Stimulated activated CD4-positive, alpha-beta T cell treated with anti-CD3 and anti-CD28 coated beads, Interleukin-4, amount 100 ng/mL, for 48 hours (primary cell): ENCODE measurements around the gene CHST5.

Experiments
- DNase-seq, 2 donors: peaks; one replicate each; pipeline ENCODE4 v3.0.0-alpha.2; 2020; ENCODE audit warnings: low read depth in 2 of 2

Gene CHST5

DNA sequence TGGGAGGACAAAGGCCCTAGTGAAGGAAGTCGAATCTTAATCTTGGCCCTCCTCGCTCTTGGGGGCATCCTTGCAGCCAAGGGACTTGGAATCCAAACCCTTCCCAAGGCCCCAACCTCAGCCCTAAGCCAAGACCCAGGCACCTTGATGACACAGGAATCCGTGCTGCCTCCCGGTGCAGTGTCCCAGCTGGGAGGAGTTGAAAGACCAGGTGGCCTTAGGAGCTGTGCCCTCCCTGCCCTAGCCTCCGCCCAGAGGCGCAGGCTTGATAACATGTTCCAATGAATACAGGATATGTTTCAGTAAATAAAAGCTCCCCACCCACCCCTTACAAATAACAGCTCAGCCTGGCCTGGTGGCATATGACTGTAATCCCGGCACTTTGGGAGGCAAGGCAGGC is at the start of gene CHST5:
Gene CHST5 (minus strand): TSS at position 208 of the 400 bp plus-strand sequence. CDS start 5,724 bp downstream, outside the sequence.
- no peak for DNase-seq

DNA sequence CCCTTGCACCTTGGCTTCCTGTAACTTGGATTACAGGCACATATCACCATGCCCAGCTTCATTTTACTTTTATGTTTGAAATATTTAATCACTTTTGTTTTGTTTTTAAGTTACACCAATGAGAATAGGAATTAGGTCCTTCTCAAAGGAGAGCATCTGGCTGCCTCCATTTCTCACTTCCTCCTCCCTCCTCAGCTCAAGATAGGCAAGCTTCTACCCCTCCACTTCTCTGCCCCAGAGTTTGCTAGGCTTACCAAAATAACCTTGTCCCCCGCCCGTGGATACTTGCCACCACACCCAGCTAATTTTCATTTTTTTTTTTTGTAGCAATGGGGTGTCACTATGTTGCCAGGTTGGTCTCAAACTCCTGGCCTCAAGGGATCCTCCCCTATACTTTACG is 48.2 kb upstream of the CHST5 start:
- no peak for DNase-seq

DNA sequence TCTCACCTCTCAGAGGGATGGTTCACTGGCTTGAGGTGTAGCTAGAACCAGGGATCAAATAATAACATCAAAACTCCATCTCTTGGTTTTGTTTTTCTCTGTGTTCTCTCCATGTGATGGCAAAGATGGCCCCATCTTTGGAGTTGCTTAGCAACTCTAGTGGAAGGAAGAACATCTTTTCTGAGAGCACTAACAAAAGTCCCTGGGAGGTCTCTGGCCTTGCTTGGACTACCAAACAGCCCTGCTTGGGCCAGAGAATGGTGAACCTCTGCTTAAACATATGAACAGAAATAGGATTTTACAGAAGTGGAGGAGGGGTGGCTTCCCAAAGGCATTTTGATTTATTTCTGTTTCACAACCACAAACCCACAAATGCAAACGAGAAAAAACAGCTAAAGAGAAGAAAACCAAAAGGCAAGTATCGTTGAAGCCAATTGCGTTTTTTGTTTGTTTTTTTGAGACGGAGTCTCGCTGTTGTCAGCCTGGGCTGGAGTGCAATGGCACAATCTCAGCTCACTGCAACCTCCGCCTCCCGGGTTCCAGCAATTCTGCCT is 43.5 kb upstream of the CHST5 start:
- DNase-seq, result no peak

DNA sequence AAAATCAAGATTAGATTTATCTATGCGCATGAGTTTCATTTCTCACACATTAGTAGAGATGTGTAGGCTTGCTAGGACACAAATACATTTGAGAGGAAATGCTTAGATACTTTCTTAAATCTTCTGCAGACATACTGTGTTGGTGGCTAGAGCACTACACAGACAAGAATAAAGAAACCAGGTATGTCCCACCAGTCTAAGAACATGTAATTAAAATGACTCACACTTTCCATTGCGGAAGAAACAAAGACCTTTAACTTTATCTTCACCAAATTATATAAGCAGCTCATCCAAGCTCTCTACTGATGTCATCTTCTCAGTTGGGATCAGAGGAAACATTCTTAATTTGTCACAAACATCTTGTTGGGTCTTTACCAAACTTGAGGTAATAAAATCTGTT is 42.8 kb upstream of the CHST5 start:
- DNase-seq, result no peak

DNA sequence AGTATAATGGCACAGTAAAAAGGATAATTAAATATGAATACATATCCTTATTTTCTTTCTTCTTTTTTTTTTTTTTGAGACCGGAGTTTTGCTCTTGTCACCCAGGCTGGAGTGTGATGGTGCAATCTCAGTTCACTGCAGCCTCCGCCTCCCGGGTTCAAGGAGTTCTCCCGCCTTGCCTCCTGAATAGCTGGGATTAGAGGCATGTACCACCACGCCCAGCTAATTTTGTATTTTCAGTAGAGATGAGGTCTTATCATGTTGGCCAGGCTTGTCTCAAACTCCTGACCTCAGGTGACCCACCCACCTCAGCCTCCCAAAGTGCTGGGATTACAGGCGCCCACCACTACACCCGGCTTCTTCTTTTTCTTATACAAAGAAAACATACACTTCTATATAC is 42.3 kb upstream of the CHST5 start:
- DNase-seq, result no peak

DNA sequence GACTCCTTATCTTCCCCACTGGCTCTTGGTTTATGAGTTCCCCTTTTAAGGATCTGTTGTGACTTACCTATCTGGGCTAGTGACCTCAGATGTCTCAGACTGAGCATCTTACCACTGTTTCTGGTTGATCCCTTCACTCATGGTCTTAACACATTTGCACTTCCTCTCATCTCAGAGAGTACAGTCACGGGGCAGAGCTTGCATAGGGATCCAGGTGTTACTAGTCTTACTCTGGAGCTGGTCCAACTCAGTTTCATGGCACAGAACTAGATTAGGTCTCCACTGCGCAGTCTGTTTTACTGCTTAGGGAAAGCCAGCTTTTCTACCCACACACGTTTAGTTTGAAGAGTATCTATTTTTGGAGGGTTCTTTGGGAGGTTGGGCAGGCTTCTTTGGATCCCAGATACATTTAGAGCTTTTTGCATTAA is 40.5 kb upstream of the CHST5 start:
- DNase-seq, result no peak

DNA sequence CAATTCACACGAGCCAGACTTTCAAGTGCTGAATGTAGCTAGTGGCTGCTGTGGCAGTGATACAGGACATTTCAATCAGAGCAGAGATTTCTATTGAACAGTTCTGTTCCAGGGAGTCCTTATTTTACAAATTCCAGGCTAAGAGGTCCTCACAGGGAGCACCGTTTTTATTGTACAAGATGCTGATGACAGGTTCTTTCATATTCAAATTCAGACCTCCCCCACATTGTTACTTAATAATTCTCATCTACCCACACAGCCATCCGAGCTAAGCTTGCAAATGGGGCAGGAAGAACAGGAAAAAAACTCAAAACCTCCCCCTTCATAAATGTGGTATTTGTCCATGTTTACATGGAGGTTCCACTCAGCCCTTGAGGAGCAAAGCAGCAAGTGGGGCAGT is 40.0 kb upstream of the CHST5 start:
- no peak for DNase-seq

DNA sequence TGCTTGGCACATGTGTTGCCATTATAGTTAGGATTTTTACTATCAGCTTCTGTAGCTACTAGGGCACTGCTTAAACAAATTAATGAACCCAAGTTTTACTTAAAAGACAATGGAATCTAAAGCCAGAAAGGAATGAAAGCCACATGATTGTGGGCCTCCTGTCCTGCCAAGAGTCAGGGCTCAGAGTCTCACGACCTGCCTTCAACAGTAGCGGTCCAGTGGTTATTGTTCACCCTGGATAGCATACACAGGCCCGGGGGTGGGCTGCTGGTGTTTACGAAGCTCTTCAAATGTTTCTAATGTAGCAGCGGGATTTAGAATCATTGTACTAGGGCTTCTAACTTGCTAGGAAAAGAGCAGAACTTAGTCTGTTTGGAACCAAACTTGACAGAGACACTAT is 38.0 kb upstream of the CHST5 start:
- no peak for DNase-seq

DNA sequence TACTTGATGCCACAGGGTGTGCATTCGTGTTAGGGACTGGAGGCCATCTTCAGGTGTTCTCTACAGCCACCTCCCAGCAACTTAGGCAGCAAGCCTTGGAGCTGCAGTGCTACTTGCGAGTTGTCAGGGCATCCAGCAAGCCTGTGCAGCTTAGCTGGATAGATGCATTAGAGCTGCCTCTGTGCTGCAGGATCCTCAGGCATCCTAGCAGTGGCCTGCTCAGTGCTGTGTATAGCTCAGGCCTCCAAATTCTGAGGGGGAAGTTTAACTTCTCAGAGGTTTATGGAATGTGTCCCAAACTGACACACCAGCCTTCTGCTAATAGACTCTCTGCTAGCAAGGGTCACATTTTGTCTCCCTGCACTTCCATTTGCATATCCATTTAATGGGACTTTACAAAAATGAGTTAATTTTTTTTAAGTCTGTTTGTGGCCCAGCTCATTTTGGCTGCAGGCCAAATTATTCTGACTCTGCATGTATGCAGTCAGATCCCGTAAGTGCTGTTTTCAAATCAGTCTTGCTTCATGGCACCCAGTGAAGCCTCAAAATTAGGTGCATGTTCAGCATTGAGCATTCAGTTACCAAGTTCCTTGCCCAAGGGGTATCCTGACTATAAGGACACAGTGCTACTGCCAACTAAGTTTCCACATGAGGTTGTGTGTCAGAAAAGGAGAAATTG is 37.1 kb upstream of the CHST5 start:
- no peak for DNase-seq

DNA sequence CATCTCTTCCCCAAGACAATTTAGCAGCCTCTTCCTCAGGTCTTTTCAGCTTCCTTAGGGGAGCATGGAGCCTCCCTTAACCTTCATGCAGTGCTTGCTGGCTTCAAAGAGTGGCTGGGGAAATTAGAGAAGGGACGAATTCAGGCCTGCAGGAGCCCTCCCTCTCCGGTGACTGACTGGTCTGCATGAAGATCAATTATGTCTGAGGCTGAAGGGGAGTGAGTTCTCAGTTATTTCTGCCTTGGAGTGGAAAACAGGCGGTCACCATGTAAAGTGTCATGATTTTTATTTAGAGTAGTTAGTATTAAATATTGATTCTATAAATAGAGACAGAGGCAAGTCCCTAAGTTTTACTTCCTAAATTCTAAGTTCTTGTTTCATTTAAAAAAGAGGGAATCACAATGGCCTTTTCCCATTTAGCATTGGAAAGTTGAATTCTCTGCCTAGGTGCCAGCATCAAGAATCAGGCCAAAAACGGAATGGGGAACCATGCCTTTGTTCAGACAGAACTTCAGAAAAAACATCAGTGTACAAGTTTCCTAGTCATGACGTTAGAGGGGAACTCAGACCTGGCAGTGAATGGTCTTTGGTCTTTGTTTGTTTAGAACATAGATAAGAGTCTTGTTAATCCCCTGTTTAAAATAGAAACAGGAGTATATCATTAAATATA is 34.6 kb upstream of the CHST5 start:
- DNase-seq, result no peak

DNA sequence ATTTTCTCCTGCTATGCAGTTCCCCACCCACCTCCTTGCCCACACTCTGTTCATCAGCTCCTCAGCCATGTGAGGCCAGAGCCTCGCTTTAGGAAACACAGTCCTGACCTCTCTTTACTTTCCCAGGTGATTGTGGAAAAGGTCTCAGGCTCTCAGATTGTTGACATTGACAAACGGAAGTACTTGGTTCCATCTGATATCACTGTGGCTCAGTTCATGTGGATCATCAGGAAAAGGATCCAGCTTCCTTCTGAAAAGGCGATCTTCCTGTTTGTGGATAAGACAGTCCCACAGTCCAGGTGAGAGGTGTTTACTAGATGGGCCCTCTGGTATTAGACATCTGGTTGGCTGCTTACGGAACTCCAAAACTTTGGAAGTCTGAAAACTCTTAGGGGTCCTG is 32.0 kb upstream of the CHST5 start:
- no peak for DNase-seq

DNA sequence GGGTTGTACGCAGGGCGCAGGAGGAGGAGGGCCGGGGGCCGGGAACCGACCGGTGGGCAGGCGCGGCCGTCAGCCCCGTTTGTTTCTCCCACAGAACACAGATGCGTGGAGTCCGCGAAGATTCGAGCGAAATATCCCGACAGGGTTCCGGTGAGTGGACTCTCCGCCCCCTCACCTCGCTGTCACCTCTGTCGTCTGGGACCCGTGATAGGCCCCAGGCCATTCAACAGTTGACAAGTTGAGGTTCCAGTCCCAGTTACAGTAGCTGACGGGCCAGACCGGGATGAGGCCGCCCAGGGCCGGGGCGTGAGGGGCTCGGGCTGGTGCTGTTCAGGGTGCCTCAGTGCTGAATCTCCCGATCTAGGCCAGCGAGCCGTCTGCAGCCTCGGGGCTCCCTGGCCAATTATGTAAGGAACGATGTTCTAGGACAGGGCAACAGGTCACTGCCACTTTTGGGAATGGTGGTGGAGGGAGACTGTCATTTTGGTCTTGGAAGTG is 30.9 kb upstream of the CHST5 start:
- no peak for DNase-seq

DNA sequence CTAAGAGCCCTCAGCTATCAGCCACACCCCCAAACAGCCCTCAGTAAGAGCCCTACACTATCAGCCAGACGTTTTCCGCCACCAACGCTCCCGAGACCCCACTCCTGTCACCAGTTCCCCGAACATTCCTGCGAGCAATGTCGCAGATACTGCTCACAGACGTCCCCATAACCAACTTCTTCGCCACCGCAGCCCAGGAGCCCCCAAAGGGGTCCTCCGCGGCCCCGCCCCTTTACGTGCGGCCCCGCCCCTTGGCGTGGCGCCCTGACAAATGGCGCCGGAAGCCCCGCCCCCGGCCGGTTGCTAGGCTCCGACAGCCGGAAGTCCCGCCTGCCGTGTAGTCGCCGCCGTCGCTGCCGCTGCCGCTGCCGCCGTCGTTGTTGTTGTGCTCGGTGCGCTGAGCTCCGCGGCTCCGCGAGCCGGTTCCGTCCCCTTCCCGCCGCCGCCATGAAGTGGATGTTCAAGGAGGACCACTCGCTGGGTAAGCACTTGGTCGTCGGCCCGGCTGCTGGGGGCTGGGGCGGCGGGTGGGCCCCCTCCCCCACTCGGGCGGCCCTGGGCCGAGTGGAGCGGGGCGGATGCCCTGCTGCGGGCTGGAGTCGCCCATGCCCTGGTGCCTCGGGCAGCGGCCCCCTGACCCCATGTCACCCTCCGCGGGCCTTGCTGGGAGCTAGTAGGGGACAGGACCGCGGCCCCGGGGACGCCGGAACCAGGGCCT is 30.3 kb upstream of the CHST5 start, which contains the start of gene GABARAPL2:
Gene GABARAPL2 (plus strand): TSS at position 340 of the 718 bp plus-strand sequence. CDS start 108 bp downstream, at position 448.
- peak; percentile 84 to 88 for DNase-seq

DNA sequence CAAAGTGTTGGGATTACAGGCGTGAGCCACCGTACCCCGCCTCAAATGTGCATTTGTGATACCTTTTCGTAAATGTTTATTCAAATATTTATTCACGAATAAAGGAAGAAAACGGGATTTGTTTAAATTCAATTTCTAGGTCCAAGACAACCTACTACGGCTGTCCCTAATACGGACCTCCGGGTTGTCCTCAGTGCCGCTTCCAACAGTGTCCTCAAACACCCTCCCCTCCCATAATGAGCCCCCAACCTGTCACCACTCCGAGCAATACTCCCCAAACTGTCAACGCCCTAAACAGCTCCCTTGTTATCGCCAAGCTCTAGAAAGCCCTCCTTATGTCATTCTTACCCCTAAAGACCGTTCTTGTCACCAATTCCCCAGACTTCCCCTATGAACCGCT is 29.7 kb upstream of the CHST5 start:
- no peak for DNase-seq

DNA sequence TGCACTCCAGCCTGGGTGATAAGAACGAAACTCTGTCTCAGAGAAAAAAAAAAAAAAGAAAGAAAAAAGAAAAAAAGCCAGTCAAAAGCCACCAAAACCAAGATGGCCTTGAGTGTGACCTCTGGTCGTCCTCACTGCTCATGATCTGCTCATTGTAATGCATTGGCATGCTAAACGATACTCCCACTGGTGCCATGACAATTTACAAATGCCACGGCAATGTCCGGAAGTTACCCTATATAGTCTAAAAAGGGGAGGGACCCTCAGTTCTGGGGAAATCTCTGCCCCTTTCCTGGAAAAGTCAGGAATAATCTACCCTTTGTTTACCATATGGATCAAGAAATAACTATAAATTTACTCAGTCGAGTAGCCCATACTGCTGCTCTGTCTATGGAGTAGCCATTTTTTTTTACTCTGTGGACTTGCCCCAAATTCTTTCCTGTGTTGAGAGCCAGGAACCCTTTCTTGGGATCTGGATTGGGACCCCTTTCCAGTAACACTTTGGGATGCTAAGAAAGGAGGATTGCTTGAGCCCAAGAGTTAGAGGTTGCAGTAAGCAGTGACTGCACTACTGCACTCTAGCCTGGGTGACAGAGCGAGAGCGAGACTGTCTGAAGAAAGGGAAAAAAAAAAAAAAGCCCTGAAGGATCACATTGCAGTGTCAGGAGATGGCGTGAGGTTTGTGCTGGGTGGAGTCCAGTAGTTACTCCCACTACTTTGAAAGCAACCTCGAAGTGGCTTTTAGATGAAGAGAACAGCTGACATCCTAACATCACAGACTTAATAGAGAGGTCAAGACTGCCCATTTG is 23.9 kb upstream of the CHST5 start:
- no peak for DNase-seq

DNA sequence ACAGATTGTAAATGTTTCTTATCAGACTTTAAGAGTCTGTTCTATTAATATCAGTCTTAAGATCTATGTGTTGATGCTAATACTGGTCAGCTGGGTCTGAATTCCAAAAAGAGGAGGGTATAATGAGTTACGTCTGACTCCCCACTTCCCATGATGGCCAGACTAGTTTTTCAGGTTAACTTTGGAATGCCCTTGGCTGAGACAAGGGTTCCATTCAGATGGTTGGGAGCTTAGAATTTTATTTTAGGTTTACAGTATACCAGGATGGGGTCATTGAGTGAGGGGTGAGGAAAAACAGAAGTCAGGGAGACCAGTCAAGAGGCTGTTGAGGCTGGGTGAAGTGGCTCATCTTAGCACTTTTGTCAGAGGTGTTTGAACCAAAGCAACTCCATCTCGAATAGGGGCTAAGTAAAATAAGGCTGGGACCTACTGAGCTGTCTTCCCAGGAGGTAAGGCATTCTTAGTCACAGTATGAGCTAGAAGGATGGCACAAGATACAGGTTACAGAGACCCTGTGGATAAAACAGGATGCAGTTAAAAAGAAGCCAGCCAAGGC is 23.0 kb upstream of the CHST5 start:
- no peak for DNase-seq

DNA sequence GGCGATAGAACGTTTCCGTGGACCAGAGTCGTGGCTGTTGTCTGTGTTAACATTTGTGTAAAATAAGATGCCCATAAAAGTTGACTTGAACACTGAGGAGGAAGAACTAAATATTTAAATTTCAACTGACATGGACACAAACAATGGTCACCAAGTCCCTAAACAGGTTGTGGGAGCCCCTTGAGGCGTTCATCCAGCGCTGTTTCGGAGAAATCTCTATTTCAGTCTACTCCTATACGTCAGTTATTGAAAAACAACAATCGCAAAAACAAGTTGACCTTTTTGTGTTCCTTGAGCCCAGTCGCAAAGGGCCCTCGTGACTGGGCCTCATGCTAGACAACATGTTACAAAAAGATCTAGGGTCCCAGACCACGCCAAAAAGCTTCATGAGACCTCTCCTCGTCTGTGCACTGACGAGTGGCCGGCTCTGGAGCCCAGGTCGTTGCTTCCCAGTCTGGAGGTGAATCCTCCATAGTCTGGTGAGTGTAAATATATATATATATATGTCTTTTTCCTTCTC is 20.6 kb upstream of the CHST5 start:
- no peak for DNase-seq

DNA sequence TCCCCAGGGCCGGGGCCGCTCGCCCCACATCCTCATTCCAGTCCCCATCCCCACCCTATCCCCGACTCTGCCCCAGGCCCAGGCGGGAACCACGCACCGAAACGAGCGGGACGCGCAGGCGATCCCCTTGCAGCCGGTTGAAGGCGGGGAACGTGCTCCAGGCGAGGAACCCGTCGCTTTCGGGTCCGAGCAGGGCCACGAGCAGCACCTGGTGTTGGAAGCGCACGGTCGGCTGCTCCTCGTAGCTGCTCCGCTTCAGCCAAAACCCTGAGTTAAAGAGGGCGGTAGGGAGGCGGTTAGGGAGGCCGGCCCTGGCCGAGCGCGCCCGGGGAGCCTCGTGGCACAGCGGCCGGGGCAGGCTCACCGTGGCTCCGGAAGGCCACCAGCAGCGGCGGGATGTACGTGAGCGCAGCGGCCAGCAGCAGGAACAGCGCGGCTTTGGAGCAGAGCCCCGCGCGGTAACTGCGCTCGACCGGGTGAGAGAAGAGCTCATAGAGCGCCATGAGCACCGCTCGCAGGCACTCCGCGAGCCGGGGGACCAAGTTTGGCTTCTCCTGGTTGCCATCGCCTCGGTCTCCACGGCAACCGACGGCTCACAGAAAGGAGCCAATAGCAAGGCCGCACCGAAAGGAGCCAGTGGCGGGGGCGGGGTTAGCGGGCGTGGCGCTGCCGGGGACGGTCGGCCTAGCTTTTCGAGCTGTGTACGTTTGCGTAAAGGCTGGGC is 20.0 kb upstream of the CHST5 start, which contains the start of gene TMEM231:
Gene TMEM231 (minus strand): TSS at position 546 of the 724 bp plus-strand sequence. CDS start 43 bp downstream, at position 503.
- DNase-seq, result peak; percentile 96 to 98

DNA sequence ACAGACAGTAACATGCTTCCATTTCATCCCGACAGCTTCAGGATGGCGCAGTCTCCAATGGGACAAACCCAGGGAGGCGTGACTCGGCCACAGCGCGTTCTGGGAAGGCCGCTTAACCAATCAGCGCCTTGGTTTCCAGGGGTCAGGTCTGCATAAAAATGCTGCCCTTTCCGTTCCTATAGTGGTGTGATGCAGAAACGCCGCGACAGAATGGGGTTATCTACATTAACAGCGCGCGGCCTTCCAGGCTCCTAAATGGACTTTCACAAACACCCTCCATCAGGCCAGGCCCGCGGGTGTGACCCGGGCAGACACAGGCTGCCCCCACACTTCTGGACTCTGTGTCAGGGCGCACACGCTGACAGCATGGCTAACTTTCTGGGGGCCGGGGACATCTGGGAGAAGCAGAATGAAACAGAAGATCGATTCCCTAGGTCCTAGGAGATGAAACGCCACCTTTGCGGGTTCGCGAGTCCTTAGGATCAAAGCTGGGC is 19.4 kb upstream of the CHST5 start:
- DNase-seq, result no peak

DNA sequence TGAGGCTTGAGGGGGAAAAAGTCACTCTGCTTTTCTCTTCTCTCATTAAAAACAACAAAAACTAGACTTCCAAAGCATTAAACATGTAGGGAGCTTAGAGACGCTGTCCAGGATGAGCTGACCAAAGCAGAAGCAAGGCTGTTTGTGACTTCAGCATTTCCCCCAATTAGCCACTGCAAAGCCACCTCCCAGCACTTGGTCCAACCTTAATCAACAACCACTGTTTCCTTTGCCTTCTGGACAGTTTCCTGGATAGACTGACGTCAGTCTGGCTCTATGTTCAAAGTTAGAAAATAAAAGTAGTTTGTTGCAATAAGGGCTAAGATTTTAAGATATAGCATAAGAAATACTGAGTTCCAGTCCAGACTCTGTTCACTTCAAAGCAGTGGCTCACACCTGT is 17.0 kb upstream of the CHST5 start:
- no peak for DNase-seq
